Activated CD8-positive, alpha-beta T cell treated with anti-CD3 and anti-CD28 coated beads for 36 hours (primary cell): ENCODE data around the gene PTPN7. TPM values are rescaled to one million over a fixed set of nuclear protein-coding genes. Genes with fewer than 3 reads are reported as not detected.

Source experiments
- ATAC-seq: fragments of 200-7000 bp; cut with Tn5 transposase; one replicate; pipeline ENCODE4 v1.10.0; 2021; ENCODE audit warnings: mild to moderate bottlenecking, moderate library complexity
- CTCF ChIA-PET: fragments of 350-600 bp; sonication (Branson Sonifier 250); formaldehyde crosslinking; loops from one replicate; lab custom pipeline; 2021; ENCODE audit warnings: antibody characterized with exemption; lab: Charles Lee
- POLR2A ChIA-PET: fragments of 350-600 bp; sonication (Branson Sonifier 250); formaldehyde crosslinking; loops from one replicate; lab custom pipeline; 2021; ENCODE audit warnings: antibody characterized with exemption; lab: Charles Lee
- DNase-seq: peaks from one replicate; pipeline ENCODE4 v3.0.0-alpha.2; 2020
- H3K27ac Mint-ChIP-seq: one replicate; pipeline ENCODE4 v1.8.0; 2021; ENCODE audit warnings: mild to moderate bottlenecking, mixed read lengths
- H3K27me3 Mint-ChIP-seq: one replicate; pipeline ENCODE4 v1.8.0; 2021; ENCODE audit warnings: mixed read lengths
- H3K36me3 Mint-ChIP-seq: one replicate; pipeline ENCODE4 v1.8.0; 2021; ENCODE audit warnings: low read depth, mixed read lengths
- H3K4me1 Mint-ChIP-seq: one replicate; pipeline ENCODE4 v1.8.0; 2021; ENCODE audit warnings: low read depth, mixed read lengths
- H3K4me3 Mint-ChIP-seq: one replicate; pipeline ENCODE4 v1.8.0; 2021; ENCODE audit warnings: mild to moderate bottlenecking, moderate library complexity, mixed read lengths
- H3K9me3 Mint-ChIP-seq: one replicate; pipeline ENCODE4 v1.8.0; 2021; ENCODE audit warnings: mixed read lengths
- intact Hi-C: fragments of 100-400 bp; cut with micrococcal nuclease; formaldehyde crosslinking; loops from one replicate; pipeline ENCODE4 v1.10.0; 2022
- total RNA-seq, 2 experiments: library from RNA; stranded (reverse); gene quantifications; one replicate each; pipeline ENCODE4 v1.2.3, GENCODE V29; 2021
- TF ChIP-seq, protein P1 (sequence below): fragments of 200-600 bp; IDR thresholded peaks from one replicate; pipeline ENCODE4 v1.8.0; 2022; ENCODE audit warnings: antibody characterized with exemption, mild to moderate bottlenecking

PTPN7 gene
- total RNA-seq, 2 experiments from 2014 or later, result 195 to 200 TPM

DNA sequence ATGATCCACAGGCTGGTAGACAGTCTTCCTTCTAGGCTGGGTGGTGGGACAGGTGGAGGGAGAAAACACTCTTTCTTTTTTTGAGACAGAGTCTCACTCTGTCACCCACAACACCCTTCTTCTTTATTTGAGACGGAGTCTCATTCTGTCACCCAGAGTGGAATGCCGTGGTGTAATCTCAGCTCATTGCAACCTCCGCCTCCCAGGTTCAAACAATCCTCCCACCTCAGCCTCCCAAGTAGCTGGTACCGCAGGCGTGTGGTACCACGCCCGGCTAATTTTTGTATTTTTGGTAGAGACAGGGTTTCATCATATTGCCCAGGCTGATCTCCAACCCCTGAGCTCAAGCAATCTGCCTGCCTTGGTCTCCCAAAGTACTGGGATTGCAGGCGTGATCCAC lies 34.8 kb downstream of the PTPN7 start:
- no peaks in the 10 kb centered on the region for H3K4me1 Mint-ChIP-seq
- ChIA-PET CTCF (interaction anchor here (1.0 to 1.6 kb wide), 2 partner anchors 10 to 126 kb away, joined by 3 to 6 read pairs; no protein-coding TSS in a partner anchor), POLR2A (no interaction called here)
- no peak overlapping the region for H3K4me3 Mint-ChIP-seq
- ATAC-seq, result no peak
- no peaks in the 10 kb centered on the region for H3K36me3 Mint-ChIP-seq
- TF ChIP-seq, protein P1, sequence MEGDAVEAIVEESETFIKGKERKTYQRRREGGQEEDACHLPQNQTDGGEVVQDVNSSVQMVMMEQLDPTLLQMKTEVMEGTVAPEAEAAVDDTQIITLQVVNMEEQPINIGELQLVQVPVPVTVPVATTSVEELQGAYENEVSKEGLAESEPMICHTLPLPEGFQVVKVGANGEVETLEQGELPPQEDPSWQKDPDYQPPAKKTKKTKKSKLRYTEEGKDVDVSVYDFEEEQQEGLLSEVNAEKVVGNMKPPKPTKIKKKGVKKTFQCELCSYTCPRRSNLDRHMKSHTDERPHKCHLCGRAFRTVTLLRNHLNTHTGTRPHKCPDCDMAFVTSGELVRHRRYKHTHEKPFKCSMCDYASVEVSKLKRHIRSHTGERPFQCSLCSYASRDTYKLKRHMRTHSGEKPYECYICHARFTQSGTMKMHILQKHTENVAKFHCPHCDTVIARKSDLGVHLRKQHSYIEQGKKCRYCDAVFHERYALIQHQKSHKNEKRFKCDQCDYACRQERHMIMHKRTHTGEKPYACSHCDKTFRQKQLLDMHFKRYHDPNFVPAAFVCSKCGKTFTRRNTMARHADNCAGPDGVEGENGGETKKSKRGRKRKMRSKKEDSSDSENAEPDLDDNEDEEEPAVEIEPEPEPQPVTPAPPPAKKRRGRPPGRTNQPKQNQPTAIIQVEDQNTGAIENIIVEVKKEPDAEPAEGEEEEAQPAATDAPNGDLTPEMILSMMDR, result no peak
- no peak overlapping the region for H3K27ac Mint-ChIP-seq
- no peak for DNase-seq
- H3K9me3 Mint-ChIP-seq, result no peaks in the 10 kb centered on the region
- intact Hi-C loops, result no loop called here
- H3K27me3 Mint-ChIP-seq, result peaks cover 5% of the 10 kb centered on the region

- Mint-ChIP-seq H3K4me1 (no peaks in the 10 kb centered on the region), H3K36me3 (no peaks in the 10 kb centered on the region), H3K27ac (no peak overlapping the region), H3K9me3 (no peaks in the 10 kb centered on the region), H3K4me3 (no peak overlapping the region), H3K27me3 (peaks cover 5% of the 10 kb centered on the region)
- ChIA-PET POLR2A (no interaction called here), CTCF (interaction anchor here (0.9 to 1.1 kb wide), 2 partner anchors 36 to 125 kb away, joined by 3 read pairs; partner anchors contain the start of gene PTPN7)
- TF ChIP-seq, protein P1, result no peak
- ATAC-seq, result no peak
- DNase-seq, result no peak
- intact Hi-C loops, result loop anchor here (5.0 kb wide), 1 partner anchor 117 kb away; no protein-coding TSS in a partner anchor
These were observed 36.3 kb downstream of the PTPN7 start for GRCh38 chr1:202124142-202124541.

- no peak overlapping the region for H3K27ac Mint-ChIP-seq
- H3K9me3 Mint-ChIP-seq, result no peaks in the 10 kb centered on the region
- TF ChIP-seq, protein P1, result no peak
- no peak for ATAC-seq
- ChIA-PET POLR2A (no interaction called here), CTCF (interaction anchor here (0.9 to 2.8 kb wide), 3 partner anchors 12 to 124 kb away, joined by 3 to 11 read pairs (median 3); partner anchors contain the start of gene PTPN7)
- intact Hi-C loops, result loop anchor here (5.0 kb wide), 1 partner anchor 116 kb away; no protein-coding TSS in a partner anchor
- H3K4me3 Mint-ChIP-seq, result no peak overlapping the region
- H3K4me1 Mint-ChIP-seq, result no peaks in the 10 kb centered on the region
- H3K36me3 Mint-ChIP-seq, result no peaks in the 10 kb centered on the region
- no peak for DNase-seq
- peaks cover 5% of the 10 kb centered on the region for H3K27me3 Mint-ChIP-seq
These were observed 37.0 kb downstream of the PTPN7 start for GRCh38 chr1:202123336-202123813.

GRCh38 chr1:202122639-202123335 lies 37.6 kb downstream of the PTPN7 start, which contains the start of gene GPR37L1:
GPR37L1 (plus strand) TSS chr1:202122917; CDS start chr1:202122964, 47 bp downstream.
- Mint-ChIP-seq H3K4me1 (no peaks in the 10 kb centered on the region), H3K9me3 (no peaks in the 10 kb centered on the region), H3K36me3 (no peaks in the 10 kb centered on the region), H3K4me3 (no peak within 1 kb of the TSS), H3K27me3 (peaks cover 5% of the 10 kb centered on the region), H3K27ac (no peak within 1 kb of the TSS)
- ChIA-PET POLR2A (no interaction called here), CTCF (interaction anchor here (2.8 kb wide), 1 partner anchor 13 kb away, joined by 11 read pairs; no protein-coding TSS in a partner anchor)
- TF ChIP-seq, protein P1, result no peak
- ATAC-seq (no peak), DNase-seq (no peak)
- intact Hi-C loops, result loop anchor here (5.0 kb wide), 1 partner anchor 115 kb away; no protein-coding TSS in a partner anchor

GRCh38 chr1:202121006-202121405 lies 39.4 kb downstream of the PTPN7 start:
- Mint-ChIP-seq H3K27ac (no peak overlapping the region), H3K4me1 (no peaks in the 10 kb centered on the region), H3K36me3 (no peaks in the 10 kb centered on the region), H3K27me3 (no peaks in the 10 kb centered on the region), H3K4me3 (no peak overlapping the region), H3K9me3 (no peaks in the 10 kb centered on the region)
- intact Hi-C loops, result loop anchor here (5.0 kb wide), 1 partner anchor 114 kb away; no protein-coding TSS in a partner anchor
- ATAC-seq, result no peak
- DNase-seq, result no peak
- CTCF ChIA-PET, result interaction anchor here (0.7 to 2.8 kb wide), 4 partner anchors 12 to 121 kb away, joined by 3 to 11 read pairs (median 4); no protein-coding TSS in a partner anchor
- TF ChIP-seq, protein P1, result no peak
- POLR2A ChIA-PET, result no interaction called here
